NCI-H1417 (cell line): ENCODE measurements around the gene CPN2.
A peak's percentile ranks its signal among the peaks of the same experiment; 100 is the strongest.

Experiments
- DNase-seq, 3 experiments: peaks; one replicate each; lab custom pipeline; 2025; lab: John Stamatoyannopoulos, UW

The CPN2 gene

GRCh38 chr3:194294895-194295214, 56.3 kb downstream of the CPN2 start:
- peak in 1 of 3 experiments; percentile 54 for DNase-seq

- DNase-seq: peak in 1 of 3 experiments; percentile 54
These were observed 56.8 kb downstream of the CPN2 start for GRCh38 chr3:194294199-194294894.

- DNase-seq: no peak
These were observed 57.5 kb downstream of the CPN2 start for GRCh38 chr3:194293546-194294198.

GRCh38 chr3:194292331-194292730, 58.8 kb downstream of the CPN2 start:
- DNase-seq: no peak
